HepG2 (cell line): Measurements from ENCODE around the gene PLOD2. TPM values are rescaled to one million over a fixed set of nuclear protein-coding genes. Genes with fewer than 3 reads are reported as not detected.

ENCODE experiments used
- ATAC-seq: fragments of 200-7000 bp; cut with Tn5 transposase; 3 replicates; pipeline ENCODE4 v1.9.1; 2020; ENCODE audit warnings: mild to moderate bottlenecking, moderate library complexity
- BruUV-seq: library from RNA; stranded (reverse); fragments of 400-500 nt; replicated peaks from 2 replicates; lab custom pipeline; 2021; lab: Mats Ljungman, UMichigan
- CTCF ChIA-PET: fragments of 300-600 bp; formaldehyde crosslinking; extraction: SDS; loops from one replicate; lab custom pipeline; 2021; ENCODE audit warnings: low total read pairs, inconsistent platforms, low intra/inter-chr PET ratio; lab: Yijun Ruan, JAX
- POLR2A ChIA-PET: fragments of 350-600 bp; sonication (Branson Sonifier 250); formaldehyde crosslinking; loops from one replicate; lab custom pipeline; 2020; ENCODE audit warnings: antibody characterized with exemption, inconsistent platforms; lab: Yijun Ruan, JAX
- DNase-seq: peaks from one replicate; pipeline ENCODE4 v3.0.0-alpha.2; 2015; ENCODE audit warnings: low spot score
- FAIRE-seq: peaks from 3 replicates; lab custom pipeline; 2011; peaks lifted over from hg19 to GRCh38; lab: Jason Lieb, UNC
- H2AFZ ChIP-seq: one replicate; pipeline ENCODE4 v1.6.1; 2011; ENCODE audit warnings: low read length, inconsistent platforms
- H3K27ac ChIP-seq: fragments of 300-600 bp; 3 replicates; pipeline ENCODE4 v1.8.0; 2011; ENCODE audit warnings: mixed run types, mild to moderate bottlenecking, mixed read lengths, low read length, inconsistent platforms; ENCODE audit not compliant: insufficient read depth; ENCODE audit errors: extremely low read length
- H3K27me3 ChIP-seq, 2 experiments: fragments of 200-600 bp in 1 of 2; 2 replicates in 1 of 2; 3 replicates in 1 of 2; pipeline versions ENCODE4 v1.6.0 to v1.8.0; 2011; ENCODE audit warnings: low read length in 2 of 2, mild to moderate bottlenecking in 2 of 2, moderate library complexity in 2 of 2, inconsistent platforms in 1 of 2; ENCODE audit not compliant: insufficient read depth in 2 of 2, control insufficient read depth in 1 of 2
- H3K36me3 ChIP-seq, 2 experiments: fragments of 200-600 bp in 1 of 2; replicated peaks in 1 of 2; 2 replicates in 1 of 2; 3 replicates in 1 of 2; pipeline versions ENCODE4 v1.5.1 to v1.8.0; 2011; ENCODE audit warnings: low read length in 2 of 2, inconsistent platforms in 1 of 2; ENCODE audit not compliant: insufficient read depth in 2 of 2, control insufficient read depth in 1 of 2
- H3K4me1 ChIP-seq: 2 replicates; pipeline ENCODE4 v1.5.1; 2012; ENCODE audit warnings: low read length, inconsistent platforms; ENCODE audit not compliant: insufficient read depth
- H3K4me2 ChIP-seq: 2 replicates; pipeline ENCODE4 v1.6.0; 2011; ENCODE audit warnings: low read depth, low read length, inconsistent platforms
- H3K4me3 ChIP-seq, 3 experiments: fragments of 200-600 bp in 1 of 3; sonication (generic), shearing (Covaris generic) in 1 of 3; replicated peaks in 1 of 3; 2 replicates each; pipeline ENCODE4 v1.5.1; 2011 to 2016; ENCODE audit warnings: low read length in 3 of 3, inconsistent platforms in 2 of 3, low read depth in 2 of 3, mild to moderate bottlenecking in 2 of 3, control low read depth in 1 of 3, mixed read lengths in 1 of 3; ENCODE audit not compliant: insufficient read depth in 1 of 3
- H3K79me2 ChIP-seq: one replicate; pipeline ENCODE4 v1.6.1; 2011; ENCODE audit warnings: low read length, inconsistent platforms; ENCODE audit not compliant: insufficient read depth
- H3K9ac ChIP-seq: 2 replicates; pipeline ENCODE4 v1.6.0; 2011; ENCODE audit warnings: mild to moderate bottlenecking, low read depth, low read length, inconsistent platforms; ENCODE audit not compliant: insufficient read depth
- H3K9me3 ChIP-seq: 2 replicates; pipeline ENCODE4 v1.5.1; 2012; ENCODE audit warnings: mild to moderate bottlenecking, low read length
- H4K20me1 ChIP-seq: 2 replicates; pipeline ENCODE4 v1.6.0; 2011; ENCODE audit warnings: inconsistent platforms, mild to moderate bottlenecking, low read length, moderate library complexity; ENCODE audit not compliant: insufficient read depth
- ATF1 ChIP-seq: IDR thresholded peaks from 2 replicates; pipeline ENCODE4 v1.6.1; 2016; ENCODE audit warnings: mild to moderate bottlenecking, control low read depth
- CBFB ChIP-seq: sonication (generic); formaldehyde crosslinking; IDR thresholded peaks from 2 replicates; pipeline ENCODE4 v1.4.0; 2020; ENCODE audit warnings: missing genetic modification reagents
- FOXP1 ChIP-seq, 2 experiments: fragments of 450-650 bp in 1 of 2; IDR thresholded peaks; 2 replicates each; pipeline ENCODE4 v1.6.1; 2017 to 2018; ENCODE audit warnings: antibody characterized with exemption in 1 of 2
- MAFF ChIP-seq: IDR thresholded peaks from 2 replicates; pipeline ENCODE4 v1.6.1; 2011; ENCODE audit warnings: low read depth, low read length, improper control_type of control experiment
- MAFK ChIP-seq, 2 experiments: IDR thresholded peaks in 1 of 2; conservative IDR thresholded peaks in 1 of 2; 2 replicates each; pipeline ENCODE4 v1.6.1; 2011; ENCODE audit warnings: improper control_type of control experiment in 2 of 2, low read length in 2 of 2
- MIER2 ChIP-seq: IDR thresholded peaks from 2 replicates; pipeline ENCODE4 v1.6.1; 2016; ENCODE audit warnings: missing biosample characterization, missing genetic modification reagents
- NFYC ChIP-seq: IDR thresholded peaks from 2 replicates; pipeline ENCODE4 v1.6.1; 2016; ENCODE audit warnings: missing genetic modification reagents, missing compliant biosample characterization
- TEAD3 ChIP-seq: optimal IDR thresholded peaks from 2 replicates; pipeline ENCODE3; 2016; ENCODE audit warnings: borderline replicate concordance
- ZNF558 ChIP-seq: sonication (generic); formaldehyde crosslinking; IDR thresholded peaks from 2 replicates; pipeline ENCODE4 v1.9.0; 2022; ENCODE audit warnings: mild to moderate bottlenecking, missing genetic modification reagents, borderline replicate concordance
- WGBS: methylation state at CpG from one replicate; pipeline ENCODE4 v1.1.6; 2017; ENCODE audit warnings: low lambda C conversion rate; 5-methylcytosine and 5-hydroxymethylcytosine counted together
- in situ Hi-C: cut with HindIII; loops from 2 replicates; pipeline ENCODE4 v1.10.0; 2017; ENCODE audit warnings: low pct_unique_long_range_greater_than_20kb; ENCODE audit not compliant: extremely low pct_ligation_motif_present
- intact Hi-C: fragments of 100-400 bp; cut with micrococcal nuclease; formaldehyde crosslinking; loops from one replicate; pipeline ENCODE4 v1.10.0; 2022; ENCODE audit not compliant: unreplicated experiment
- polyA plus RNA-seq, 8 experiments: library from polyadenylated mRNA; depleted of rRNA in 3 of 8; stranded (reverse) in 7 of 8; unstranded in 1 of 8; fragments of >200 nt; fragmentation: Illumina TruSeq in 4 of 8; extraction: Trizol in 4 of 8; gene quantifications; 2 replicates each; pipeline versions ENCODE4 v1.2.1 to v1.2.3, GENCODE V29; 2011 to 2016; ENCODE audit warnings: low read depth in 4 of 8, missing spikeins in 1 of 8, mixed read lengths in 1 of 8; ENCODE audit not compliant: insufficient read depth in 1 of 8
- total RNA-seq, 5 experiments: library from RNA; depleted of rRNA; stranded (reverse); fragments of >200 nt; fragmentation: Illumina TruSeq; extraction: Trizol; gene quantifications; 2 replicates each; pipeline ENCODE4 v1.2.3, GENCODE V29; 2016; ENCODE audit warnings: low read depth in 1 of 5
- TF ChIP-seq, protein P1 (sequence below): sonication (generic); formaldehyde crosslinking; IDR thresholded peaks from 2 replicates; pipeline ENCODE4 v1.4.0; 2020; ENCODE audit warnings: mild to moderate bottlenecking, missing genetic modification reagents
- TF ChIP-seq, protein P2 (sequence below): sonication (generic); formaldehyde crosslinking; conservative IDR thresholded peaks from 2 replicates; pipeline ENCODE4 v1.4.0; 2020; ENCODE audit warnings: mild to moderate bottlenecking, missing genetic modification reagents, moderate library complexity
- TF ChIP-seq, protein P3 (sequence below): sonication (generic); formaldehyde crosslinking; IDR thresholded peaks from 2 replicates; pipeline ENCODE4 v1.5.0; 2020; ENCODE audit warnings: missing genetic modification reagents

Gene PLOD2
- total and polyA plus RNA-seq, 2 of the 13 experiments (the other 11 are each of a cell fraction or from before 2014, with no cell fraction given) = 107 to 161 TPM

DNA sequence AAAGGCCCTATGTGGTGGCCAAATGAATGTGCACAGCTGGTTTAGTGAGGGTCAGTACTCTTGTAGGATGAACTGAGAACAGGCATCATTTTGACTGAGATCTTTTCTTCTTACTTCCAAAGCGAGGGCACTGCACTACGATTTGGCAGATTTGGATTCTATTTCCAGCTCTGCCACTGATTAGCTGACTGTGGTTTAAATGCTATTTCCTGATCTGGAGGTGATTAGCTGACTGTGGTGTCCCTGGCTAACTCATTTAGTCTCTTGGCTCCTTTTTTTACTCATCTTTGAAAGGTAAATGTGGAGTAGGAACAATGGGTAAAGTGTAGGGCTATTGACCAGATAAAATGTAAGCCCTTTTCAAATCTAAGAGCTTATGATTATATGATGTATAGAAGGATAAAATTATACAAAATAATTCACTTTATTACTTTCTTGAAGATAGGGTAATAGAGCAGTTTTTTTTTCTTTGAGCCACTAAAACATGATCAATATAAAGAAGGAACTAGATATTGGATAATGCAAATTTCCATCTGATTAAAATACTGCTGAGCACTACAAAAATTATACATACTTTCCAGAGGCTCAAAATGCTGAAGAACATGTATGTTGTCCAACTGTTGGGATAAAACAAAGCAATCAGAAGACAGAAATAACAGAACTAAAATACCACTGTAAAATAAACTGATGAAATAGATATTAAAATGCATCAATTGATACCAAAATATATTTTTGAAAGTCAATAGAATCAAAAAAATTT, 39.7 kb upstream of the PLOD2 start:
- Histone ChIP-seq H3K79me2 (no peaks in the 10 kb centered on the region), H3K9me3 (no peaks in the 10 kb centered on the region), H3K36me3 (peaks cover 0 to 3% of the 10 kb centered on the region in 2 experiments; a peak in 2 of 5 replicates), H3K27ac (no peak overlapping the region), H3K9ac (no peak overlapping the region), H3K4me2 (no peak overlapping the region), H3K27me3 (no peaks in the 10 kb centered on the region), H2AFZ (no peak overlapping the region), H4K20me1 (no peaks in the 10 kb centered on the region)
- no TSS peak for BruUV-seq
- ATAC-seq (no peak), DNase-seq (no peak), FAIRE-seq (no peak)
- ChIA-PET POLR2A (no interaction called here), CTCF (no interaction called here)
- 70% methylated on average over 2 of the region's 2 CpGs for WGBS
- in situ Hi-C loops = no loop called here
- no peak for TF ChIP-seq NFYC (CRISPR knock-in tag)
- TF ChIP-seq MAFK (conservative IDR thresholded peaks at IDR 0.05 in 1 of 2, IDR thresholded peaks at IDR 0.05 in 1 of 2; ENCODE audit: low read length in 2 of 2) = peak; percentile 12 to 77; a peak in 2 of 4 replicates
- peak; percentile 32; the same call in 1 of the 2 replicates for TF ChIP-seq MAFF
- TF ChIP-seq ATF1 (CRISPR knock-in tag) = no peak
- TF ChIP-seq ZNF558 (CRISPR knock-in tag) = no peak
- TF ChIP-seq, all 625 proteins: peak for 2
- intact Hi-C loops = no loop called here
- H3K4me3 ChIP-seq = no peak overlapping the region
- H3K4me1 ChIP-seq = no peaks in the 10 kb centered on the region

DNA sequence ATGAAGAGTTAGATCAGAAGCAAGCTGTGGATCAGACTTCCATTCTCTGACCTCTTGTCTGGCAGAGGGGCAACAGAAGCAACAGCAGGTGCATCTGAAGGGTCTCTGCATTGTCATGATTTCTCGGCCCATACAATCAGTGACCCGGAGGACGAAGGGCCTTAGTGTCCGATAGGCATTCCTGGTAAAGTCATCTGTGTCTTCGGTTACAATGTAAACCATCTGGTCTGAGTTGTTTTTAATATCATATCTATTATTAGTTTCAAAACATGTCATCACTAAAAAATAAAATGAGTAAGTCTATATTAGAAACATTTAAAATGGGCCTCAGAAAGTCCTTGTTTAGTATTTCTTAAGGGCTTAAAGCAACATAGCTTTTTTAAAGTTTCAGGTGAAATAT, 38.8 kb upstream of the PLOD2 start:
- DNase-seq (no peak), ATAC-seq (no peak), FAIRE-seq (no peak)
- no peak overlapping the region for H3K27ac ChIP-seq
- no peak overlapping the region for H3K4me3 ChIP-seq
- H3K79me2 ChIP-seq = no peaks in the 10 kb centered on the region
- ChIA-PET CTCF (no interaction called here), POLR2A (no interaction called here)
- no peaks in the 10 kb centered on the region for H3K27me3 ChIP-seq
- no peaks in the 10 kb centered on the region for H3K9me3 ChIP-seq
- intact Hi-C loops (no loop called here), in situ Hi-C loops (loop anchor here (25.0 kb wide), 1 partner anchor 412 kb away; no protein-coding TSS in a partner anchor)
- no TSS peak for BruUV-seq
- H3K4me2 ChIP-seq = no peak overlapping the region
- 92% methylated on average over 5 of the region's 5 CpGs for WGBS
- H3K4me1 ChIP-seq = no peaks in the 10 kb centered on the region
- no peak overlapping the region for H3K9ac ChIP-seq
- H2AFZ ChIP-seq = no peak overlapping the region
- no peaks in the 10 kb centered on the region for H4K20me1 ChIP-seq
- H3K36me3 ChIP-seq = no peaks in the 10 kb centered on the region; a peak in 1 of 5 replicates
- TF ChIP-seq, protein P1, sequence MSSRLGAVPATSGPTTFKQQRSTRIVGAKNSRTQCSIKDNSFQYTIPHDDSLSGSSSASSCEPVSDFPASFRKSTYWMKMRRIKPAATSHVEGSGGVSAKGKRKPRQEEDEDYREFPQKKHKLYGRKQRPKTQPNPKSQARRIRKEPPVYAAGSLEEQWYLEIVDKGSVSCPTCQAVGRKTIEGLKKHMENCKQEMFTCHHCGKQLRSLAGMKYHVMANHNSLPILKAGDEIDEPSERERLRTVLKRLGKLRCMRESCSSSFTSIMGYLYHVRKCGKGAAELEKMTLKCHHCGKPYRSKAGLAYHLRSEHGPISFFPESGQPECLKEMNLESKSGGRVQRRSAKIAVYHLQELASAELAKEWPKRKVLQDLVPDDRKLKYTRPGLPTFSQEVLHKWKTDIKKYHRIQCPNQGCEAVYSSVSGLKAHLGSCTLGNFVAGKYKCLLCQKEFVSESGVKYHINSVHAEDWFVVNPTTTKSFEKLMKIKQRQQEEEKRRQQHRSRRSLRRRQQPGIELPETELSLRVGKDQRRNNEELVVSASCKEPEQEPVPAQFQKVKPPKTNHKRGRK (CRISPR knock-in tag) = no peak
- TF ChIP-seq, protein P2, sequence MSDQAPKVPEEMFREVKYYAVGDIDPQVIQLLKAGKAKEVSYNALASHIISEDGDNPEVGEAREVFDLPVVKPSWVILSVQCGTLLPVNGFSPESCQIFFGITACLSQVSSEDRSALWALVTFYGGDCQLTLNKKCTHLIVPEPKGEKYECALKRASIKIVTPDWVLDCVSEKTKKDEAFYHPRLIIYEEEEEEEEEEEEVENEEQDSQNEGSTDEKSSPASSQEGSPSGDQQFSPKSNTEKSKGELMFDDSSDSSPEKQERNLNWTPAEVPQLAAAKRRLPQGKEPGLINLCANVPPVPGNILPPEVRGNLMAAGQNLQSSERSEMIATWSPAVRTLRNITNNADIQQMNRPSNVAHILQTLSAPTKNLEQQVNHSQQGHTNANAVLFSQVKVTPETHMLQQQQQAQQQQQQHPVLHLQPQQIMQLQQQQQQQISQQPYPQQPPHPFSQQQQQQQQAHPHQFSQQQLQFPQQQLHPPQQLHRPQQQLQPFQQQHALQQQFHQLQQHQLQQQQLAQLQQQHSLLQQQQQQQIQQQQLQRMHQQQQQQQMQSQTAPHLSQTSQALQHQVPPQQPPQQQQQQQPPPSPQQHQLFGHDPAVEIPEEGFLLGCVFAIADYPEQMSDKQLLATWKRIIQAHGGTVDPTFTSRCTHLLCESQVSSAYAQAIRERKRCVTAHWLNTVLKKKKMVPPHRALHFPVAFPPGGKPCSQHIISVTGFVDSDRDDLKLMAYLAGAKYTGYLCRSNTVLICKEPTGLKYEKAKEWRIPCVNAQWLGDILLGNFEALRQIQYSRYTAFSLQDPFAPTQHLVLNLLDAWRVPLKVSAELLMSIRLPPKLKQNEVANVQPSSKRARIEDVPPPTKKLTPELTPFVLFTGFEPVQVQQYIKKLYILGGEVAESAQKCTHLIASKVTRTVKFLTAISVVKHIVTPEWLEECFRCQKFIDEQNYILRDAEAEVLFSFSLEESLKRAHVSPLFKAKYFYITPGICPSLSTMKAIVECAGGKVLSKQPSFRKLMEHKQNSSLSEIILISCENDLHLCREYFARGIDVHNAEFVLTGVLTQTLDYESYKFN (CRISPR knock-in tag) = no peak
- TF ChIP-seq, protein P3, sequence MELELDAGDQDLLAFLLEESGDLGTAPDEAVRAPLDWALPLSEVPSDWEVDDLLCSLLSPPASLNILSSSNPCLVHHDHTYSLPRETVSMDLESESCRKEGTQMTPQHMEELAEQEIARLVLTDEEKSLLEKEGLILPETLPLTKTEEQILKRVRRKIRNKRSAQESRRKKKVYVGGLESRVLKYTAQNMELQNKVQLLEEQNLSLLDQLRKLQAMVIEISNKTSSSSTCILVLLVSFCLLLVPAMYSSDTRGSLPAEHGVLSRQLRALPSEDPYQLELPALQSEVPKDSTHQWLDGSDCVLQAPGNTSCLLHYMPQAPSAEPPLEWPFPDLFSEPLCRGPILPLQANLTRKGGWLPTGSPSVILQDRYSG (CRISPR knock-in tag) = no peak
- TF ChIP-seq CBFB (CRISPR knock-in tag) (no peak), MIER2 (no peak), FOXP1 (IDR thresholded peaks at IDR 0.05) (no peak), FOXP1 (CRISPR knock-in tag; IDR thresholded peaks at IDR 0.05) (no peak), TEAD3 (CRISPR knock-in tag) (no peak)
